Stimulated activated CD8-positive, alpha-beta memory T cell treated with anti-CD3 and anti-CD28 coated beads, Interleukin-4, amount 100 ng/mL, for 48 hours (primary cell): ENCODE results near the gene ARHGAP26.

ENCODE experiments used
- DNase-seq: peaks from one replicate; pipeline ENCODE4 v3.0.0-alpha.2; 2020

The ARHGAP26 gene

DNA sequence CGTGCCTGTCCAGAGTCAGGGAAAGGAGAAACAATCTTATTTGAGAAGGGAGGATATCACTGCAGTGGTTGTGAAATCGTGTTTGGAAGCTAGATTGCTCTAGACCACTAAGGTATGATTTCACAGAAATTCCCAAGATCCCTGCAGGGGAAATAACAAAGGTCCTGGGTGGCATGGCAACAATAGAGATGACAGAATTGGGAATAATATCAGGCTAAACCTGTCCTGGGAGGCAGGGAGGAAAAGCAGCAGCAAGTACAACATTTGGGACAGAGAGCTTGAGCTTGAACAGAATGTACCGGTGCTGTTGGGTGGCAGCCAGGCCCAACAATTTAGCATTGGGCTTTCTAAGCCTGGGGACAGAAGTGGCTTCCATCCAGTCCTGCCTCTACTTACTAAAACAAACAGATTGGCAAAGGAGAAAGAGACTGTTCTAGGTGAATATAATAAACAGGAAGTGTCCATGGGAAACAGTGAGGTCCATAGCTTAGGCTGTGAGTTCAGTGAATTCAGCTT is 17.0 kb upstream of the ARHGAP26 start:
- DNase-seq = no peak

DNA sequence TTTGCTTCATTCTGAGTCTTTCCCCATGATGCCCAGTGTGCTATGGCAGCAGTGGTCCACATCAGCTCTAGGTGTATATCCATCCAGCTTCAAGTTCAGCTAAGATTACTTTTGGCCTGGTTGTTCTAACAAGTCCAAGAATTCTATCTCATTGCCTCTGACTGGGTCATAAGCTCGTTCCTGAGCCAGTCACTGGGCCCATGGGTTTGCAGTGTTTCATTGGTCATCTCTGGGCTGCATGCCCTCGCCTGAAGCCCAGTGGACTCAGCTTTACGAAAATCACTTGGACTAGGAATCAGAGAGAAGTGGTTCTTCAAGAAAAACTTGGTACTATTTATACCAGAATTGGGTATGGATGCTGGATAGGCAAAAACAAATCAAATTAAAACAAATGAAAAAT is 16.1 kb upstream of the ARHGAP26 start:
- DNase-seq = no peak

DNA sequence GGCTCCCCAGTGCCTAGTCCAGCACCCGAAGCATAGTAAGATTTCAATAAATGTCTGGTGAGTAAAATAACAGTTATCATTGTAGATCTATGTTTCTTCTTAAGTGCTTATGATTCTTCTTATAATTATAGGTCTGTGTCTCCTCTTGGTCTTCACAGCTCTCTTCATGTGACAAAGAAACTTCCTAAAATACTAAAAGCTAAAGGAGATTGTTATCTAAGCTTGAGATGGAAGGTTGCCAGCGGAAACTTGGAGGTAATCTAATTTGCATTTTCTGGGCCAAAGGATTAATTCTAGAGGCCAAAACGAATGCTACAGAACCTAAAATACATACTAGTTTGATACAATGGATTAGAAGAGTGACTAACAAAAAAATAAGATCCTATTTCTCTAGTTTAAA is 13.6 kb upstream of the ARHGAP26 start:
- no peak for DNase-seq

DNA sequence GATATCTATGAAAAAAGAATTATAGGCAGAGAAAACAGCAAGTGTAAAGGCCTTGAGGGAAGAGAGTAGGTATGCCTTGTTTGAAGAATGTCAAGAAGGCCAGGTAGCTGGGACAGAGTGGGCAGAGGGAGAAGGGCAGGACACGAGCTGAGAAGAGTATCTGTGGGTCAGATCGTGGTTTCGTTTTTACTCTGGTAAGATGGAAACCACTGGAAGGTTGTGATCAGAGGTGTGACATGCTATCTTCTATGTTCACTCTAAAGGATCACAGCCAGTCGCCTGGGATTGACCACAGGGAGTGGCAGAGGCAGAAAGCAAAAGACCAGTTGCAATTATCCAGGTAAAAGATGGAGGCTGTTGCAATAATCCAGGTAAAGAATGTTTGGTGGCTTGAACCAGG is 12.6 kb upstream of the ARHGAP26 start:
- DNase-seq = no peak

GRCh38 chr5:142758062-142758795 is 11.9 kb upstream of the ARHGAP26 start:
- no peak for DNase-seq

- DNase-seq = no peak
These were observed 11.4 kb upstream of the ARHGAP26 start for GRCh38 chr5:142758796-142759145.

- no peak for DNase-seq
These were observed 6.5 kb upstream of the ARHGAP26 start for GRCh38 chr5:142763701-142764100.

- DNase-seq = no peak
These were observed 3.0 kb upstream of the ARHGAP26 start for GRCh38 chr5:142767178-142767577.

- no peak for DNase-seq
These were observed 2.3 kb upstream of the ARHGAP26 start for GRCh38 chr5:142767911-142768310.

DNA sequence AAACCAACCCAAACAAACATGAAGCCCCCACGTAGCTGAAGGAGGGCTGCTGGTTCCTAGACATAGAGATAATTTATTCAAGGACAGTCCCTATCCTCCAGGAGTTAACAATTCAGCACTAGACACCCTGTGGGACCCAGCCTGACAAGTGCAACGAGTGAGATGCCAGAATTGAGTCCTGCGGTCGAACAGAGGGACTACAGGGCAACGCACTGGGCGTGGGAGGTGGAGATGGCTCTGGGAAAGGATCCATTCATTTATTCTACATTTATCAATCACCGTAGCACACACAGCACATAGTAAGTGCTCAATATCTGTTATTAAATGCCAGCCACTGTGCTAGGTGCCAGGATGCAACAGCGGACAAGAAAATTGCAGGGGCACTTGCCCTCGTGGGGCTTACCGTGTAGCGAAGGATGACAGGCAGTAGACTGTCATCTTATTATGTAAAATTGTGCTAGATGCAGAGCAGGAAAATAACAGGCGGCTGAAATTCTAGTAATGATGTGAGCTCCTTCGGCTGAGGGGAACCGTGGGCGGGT is 855 bp upstream of the ARHGAP26 start:
- no peak for DNase-seq

DNA sequence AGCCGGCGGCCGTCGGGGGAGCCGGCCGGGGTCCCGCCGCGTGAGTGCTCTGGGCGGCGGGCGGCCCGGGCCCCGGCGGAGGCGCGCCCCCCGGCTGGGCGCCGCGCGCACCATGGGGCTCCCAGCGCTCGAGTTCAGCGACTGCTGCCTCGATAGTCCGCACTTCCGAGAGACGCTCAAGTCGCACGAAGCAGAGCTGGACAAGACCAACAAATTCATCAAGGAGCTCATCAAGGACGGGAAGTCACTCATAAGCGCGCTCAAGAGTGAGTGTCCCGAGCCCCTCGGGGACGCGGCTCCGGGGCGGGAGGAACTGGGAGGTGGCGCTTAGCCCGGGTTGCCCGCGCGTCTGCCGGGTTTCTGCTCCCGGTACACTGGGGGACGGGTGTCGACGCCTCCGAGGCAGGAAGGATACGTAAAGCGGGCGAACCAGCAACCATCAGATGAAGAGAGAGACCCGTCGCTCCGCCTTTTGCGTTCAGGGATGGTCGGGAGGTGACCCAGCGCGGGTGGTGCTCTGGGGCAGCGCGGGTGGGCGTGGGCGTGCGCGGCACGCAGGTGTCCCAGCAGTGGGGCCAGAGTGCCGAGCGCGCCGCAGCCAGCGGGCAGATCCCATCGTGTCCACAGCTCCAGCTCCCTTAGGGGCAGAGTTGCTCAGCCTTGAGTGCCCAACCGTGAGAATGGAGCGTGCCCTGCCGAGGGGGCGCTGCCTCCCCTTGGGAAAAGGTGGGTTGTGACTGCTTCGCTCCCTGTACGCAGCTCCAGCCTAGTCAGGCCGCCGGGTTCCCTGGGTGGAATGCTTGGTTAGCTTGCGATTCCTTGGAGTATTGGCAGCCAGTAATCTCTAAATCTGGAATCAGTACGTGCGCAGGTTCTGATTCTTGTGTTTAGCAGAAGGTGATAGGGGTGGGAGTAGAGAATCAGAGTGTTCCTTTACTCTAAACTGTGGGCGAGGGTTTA is 753 bp downstream of the ARHGAP26 start:
- peak; percentile 75 for DNase-seq

- DNase-seq = no peak
These were observed 1.5 kb downstream of the ARHGAP26 start for GRCh38 chr5:142771666-142772065.

DNA sequence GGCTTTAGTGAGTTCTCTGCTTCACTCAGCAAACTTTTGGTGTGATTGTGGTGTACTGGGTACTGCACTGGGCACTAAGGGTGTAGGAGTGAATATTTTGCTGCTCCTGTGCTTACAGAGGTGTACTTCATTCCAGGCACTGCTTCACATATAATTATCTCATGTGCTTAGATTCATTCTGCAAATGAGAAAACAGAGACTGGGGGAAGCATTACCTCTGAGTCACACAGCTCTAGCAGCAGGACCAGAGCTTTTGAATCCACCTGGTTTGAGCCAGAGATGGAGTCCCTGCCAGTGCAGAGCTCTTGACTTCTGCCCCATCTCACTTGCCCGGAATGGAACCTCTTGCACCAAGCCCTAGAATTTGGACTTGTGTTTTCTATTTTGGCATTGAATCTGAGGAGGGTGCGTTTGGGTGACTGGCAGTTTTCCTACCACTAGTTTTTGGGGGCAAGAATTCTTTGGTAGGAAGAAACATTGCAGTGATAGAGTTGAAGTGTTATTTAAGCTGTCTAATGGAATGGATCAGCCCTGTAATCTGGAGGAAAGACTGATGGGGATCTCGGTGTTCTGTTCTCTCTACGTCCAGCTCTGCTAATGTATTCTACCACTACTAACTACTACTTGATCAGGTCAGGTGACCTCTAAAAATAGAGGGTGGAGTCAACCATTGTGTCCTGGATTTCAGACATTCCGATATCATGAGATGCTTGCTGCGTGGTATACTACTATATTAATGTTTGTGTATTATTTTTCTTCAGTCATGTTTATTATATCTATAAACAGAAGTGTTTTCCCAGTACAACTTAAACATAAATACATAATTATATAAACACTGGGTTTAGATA is 2.5 kb downstream of the ARHGAP26 start:
- DNase-seq = no peak

DNA sequence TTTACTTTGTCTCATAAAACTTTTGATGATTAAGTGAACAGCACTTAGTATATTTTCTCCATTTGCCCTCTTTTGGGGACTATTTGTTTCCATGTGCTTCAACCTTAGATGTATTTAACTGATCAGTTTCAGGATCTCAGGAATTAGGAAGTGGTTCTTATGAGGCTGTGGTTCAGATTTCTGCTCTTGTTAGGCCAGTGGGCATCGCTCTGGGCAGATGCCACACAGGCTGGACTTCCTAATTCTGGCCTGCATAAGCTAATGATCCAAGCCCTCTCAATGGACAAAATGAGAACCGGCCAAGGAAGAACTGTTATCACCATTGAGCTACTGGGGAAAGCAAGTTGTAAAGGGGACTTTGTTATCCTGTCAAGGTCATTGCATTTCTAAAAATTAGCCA is 6.9 kb downstream of the ARHGAP26 start:
- DNase-seq = no peak

GRCh38 chr5:142777850-142778249 is 7.7 kb downstream of the ARHGAP26 start:
- no peak for DNase-seq

- no peak for DNase-seq
These were observed 9.1 kb downstream of the ARHGAP26 start for GRCh38 chr5:142779163-142779840.

- no peak for DNase-seq
These were observed 10.7 kb downstream of the ARHGAP26 start for GRCh38 chr5:142780871-142781270.

- DNase-seq = no peak
These were observed 12.9 kb downstream of the ARHGAP26 start for GRCh38 chr5:142782976-142783530.

GRCh38 chr5:142783601-142784341 is 13.6 kb downstream of the ARHGAP26 start:
- peak; percentile 78 for DNase-seq

DNA sequence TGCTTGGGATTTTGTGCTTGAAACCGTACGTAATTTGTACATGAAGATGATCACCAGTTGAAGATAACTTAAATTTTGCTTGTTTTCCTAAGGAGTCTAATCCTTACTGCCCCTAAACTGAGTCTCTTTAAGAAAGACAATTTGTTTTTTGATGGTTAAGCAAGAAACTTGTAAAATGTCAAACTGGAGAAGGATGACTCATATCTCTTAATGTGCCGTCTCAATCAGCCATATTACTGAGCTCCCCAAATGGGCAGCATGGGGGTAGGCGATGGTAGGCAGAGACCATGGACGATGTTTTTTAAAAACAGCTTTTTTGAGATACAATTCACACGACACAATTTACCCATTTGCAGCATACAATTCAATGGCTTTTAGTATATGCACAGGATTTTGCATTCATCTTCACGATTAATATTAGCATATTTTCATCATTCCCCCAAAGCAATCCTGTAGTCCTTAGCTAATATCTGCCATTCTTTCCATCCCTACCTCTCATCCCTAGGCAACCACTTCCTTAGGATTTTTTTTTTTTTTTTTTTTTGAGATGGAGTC is 14.3 kb downstream of the ARHGAP26 start:
- DNase-seq = no peak

DNA sequence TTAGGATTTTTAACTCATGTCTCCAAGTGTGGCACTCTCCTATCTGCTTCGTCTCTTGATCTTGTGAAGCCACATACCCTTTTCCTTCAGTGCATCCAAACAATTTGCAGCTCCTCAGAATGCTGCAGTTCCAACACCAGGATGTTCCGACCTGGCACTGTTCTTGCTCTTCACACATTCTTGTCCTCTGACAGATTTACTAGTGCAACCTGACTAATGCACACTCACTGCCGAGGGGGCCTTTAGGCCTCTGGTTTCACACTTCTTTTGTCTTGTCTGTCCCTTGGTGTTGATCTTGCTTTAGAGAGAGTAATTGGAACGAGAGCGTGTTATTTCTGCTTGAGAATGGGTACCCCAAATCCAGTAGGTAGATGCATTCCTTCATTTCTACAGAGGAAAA is 15.0 kb downstream of the ARHGAP26 start:
- no peak for DNase-seq
